ENCODE data around the gene COG5. TPM values are rescaled to one million over a fixed set of nuclear protein-coding genes. Genes with fewer than 3 reads are reported as not detected.
A peak's percentile ranks its signal among the peaks of the same experiment; 100 is the strongest.

COG5 gene
- total and polyA plus RNA-seq, 2 of the 8 experiments (the other 6 are each of a cell fraction or from before 2014, with no cell fraction given), result 10.5 to 28.1 TPM

GRCh38 chr7:107563775-107564552 is at the start of gene COG5, which contains the start of gene DUS4L (continued):
- TF ChIP-seq HDAC2 (IDR thresholded peaks at IDR 0.05; ENCODE audit: borderline replicate concordance in 1 of 2, low read depth in 2 of 2, low read length in 2 of 2) (peak in 1 of 2 experiments; percentile 37; a peak in 1 of 4 replicates), CHD7 (IDR thresholded peaks at IDR 0.05; ENCODE audit: insufficient replicate concordance, low read length) (no peak), GTF2F1 (IDR thresholded peaks at IDR 0.05; ENCODE audit: borderline replicate concordance, low read depth, low read length) (peak; percentile 16; the same call in 1 of the 2 replicates), ASH2L (IDR thresholded peaks at IDR 0.05; ENCODE audit: low read length) (peak; percentile 90), SAP30 (IDR thresholded peaks at IDR 0.05; ENCODE audit: insufficient read depth, insufficient replicate concordance, low read length) (no peak), CREB1 (IDR thresholded peaks at IDR 0.05) (peak; percentile 99), ATF2 (IDR thresholded peaks at IDR 0.05; ENCODE audit: low read length) (0 out of 2 replicates have a peak, but pooled peaks have one; percentile 40)
